K562 (cell line): ENCODE results near the gene CD40LG. TPM values are rescaled to one million over a fixed set of nuclear protein-coding genes. Genes with fewer than 3 reads are reported as not detected.

ENCODE experiments used
- ATAC-seq: fragments of 200-7000 bp; cut with Tn5 transposase; 3 replicates; pipeline ENCODE4 v1.9.1; 2020; ENCODE audit warnings: moderate library complexity
- BruUV-seq: library from RNA; stranded (reverse); fragments of 400-500 nt; replicated peaks from 2 replicates; lab custom pipeline; 2021; lab: Mats Ljungman, UMichigan
- CTCF ChIA-PET: fragments of 300-600 bp; formaldehyde crosslinking; extraction: SDS; loops from one replicate; lab custom pipeline; 2021; ENCODE audit warnings: low intra/inter-chr PET ratio; lab: Yijun Ruan, JAX
- POLR2A ChIA-PET: fragments of 300-600, 350-650 bp; sonication (Branson Sonifier 250); formaldehyde crosslinking; extraction: SDS; loops from one replicate; lab custom pipeline; 2021; ENCODE audit warnings: antibody characterized with exemption, inconsistent platforms; lab: Yijun Ruan, JAX
- DNase-seq, 4 experiments: peaks; one replicate each; pipeline versions ENCODE4 v3.0.0 to v3.0.0-alpha.2; 2011 to 2018; ENCODE audit warnings: low spot score in 3 of 4, mixed read lengths in 3 of 4; ENCODE audit errors: extremely low read depth in 1 of 4
- FAIRE-seq: peaks from 2 replicates; lab custom pipeline; 2011; peaks lifted over from hg19 to GRCh38; lab: Jason Lieb, UNC
- H2AFZ ChIP-seq: 2 replicates; pipeline ENCODE4 v1.6.0; 2011; ENCODE audit warnings: low read depth, low read length, control low read depth, inconsistent platforms
- H3K27ac ChIP-seq: fragments of 200-600 bp; 3 replicates; pipeline ENCODE4 v1.8.0; 2011; ENCODE audit warnings: low read depth, mild to moderate bottlenecking, control low read depth, inconsistent platforms, low read length, moderate library complexity, mixed read lengths; ENCODE audit errors: extremely low read depth
- H3K27me3 ChIP-seq, 2 experiments: fragments of 300-600 bp in 1 of 2; 2 replicates in 1 of 2; 3 replicates in 1 of 2; pipeline versions ENCODE4 v1.6.0 to v1.8.0; 2011; ENCODE audit warnings: inconsistent platforms in 2 of 2, low read length in 2 of 2, mild to moderate bottlenecking in 1 of 2, mixed read lengths in 1 of 2, moderate library complexity in 1 of 2; ENCODE audit not compliant: control insufficient read depth in 2 of 2, insufficient read depth in 2 of 2
- H3K36me3 ChIP-seq: fragments of 300-600 bp; 3 replicates; pipeline ENCODE4 v1.8.0; 2011; ENCODE audit warnings: mild to moderate bottlenecking, low read length, inconsistent platforms; ENCODE audit not compliant: control insufficient read depth, insufficient read depth
- H3K4me1 ChIP-seq, 2 experiments: fragments of 200-600 bp in 1 of 2; replicated peaks in 1 of 2; 2 replicates in 1 of 2; 3 replicates in 1 of 2; pipeline versions ENCODE4 v1.5.1 to v1.8.0; 2011; ENCODE audit warnings: inconsistent platforms in 2 of 2, low read length in 2 of 2, mild to moderate bottlenecking in 1 of 2, mixed read lengths in 1 of 2, moderate library complexity in 1 of 2; ENCODE audit not compliant: control insufficient read depth in 2 of 2, insufficient read depth in 2 of 2
- H3K4me2 ChIP-seq: 2 replicates; pipeline ENCODE4 v1.6.1; 2011; ENCODE audit warnings: low read length, control low read depth, inconsistent platforms, mixed read lengths; ENCODE audit not compliant: insufficient read depth
- H3K4me3 ChIP-seq: fragments of 200-600 bp; sonication (generic), shearing (Covaris generic); 2 replicates; pipeline ENCODE4 v1.5.1; 2016; ENCODE audit warnings: control low read depth, inconsistent platforms
- H3K79me2 ChIP-seq: fragments of 200-600 bp; 3 replicates; pipeline ENCODE4 v1.8.0; 2011; ENCODE audit warnings: low read length, inconsistent platforms; ENCODE audit not compliant: control insufficient read depth, insufficient read depth
- H3K9ac ChIP-seq, 2 experiments: 2 replicates each; pipeline versions ENCODE4 v1.6.0 to v1.6.1; 2011; ENCODE audit warnings: low read depth in 2 of 2, low read length in 2 of 2, control low read depth in 1 of 2, inconsistent platforms in 1 of 2, mild to moderate bottlenecking in 1 of 2, mixed read lengths in 1 of 2; ENCODE audit not compliant: insufficient read depth in 1 of 2
- H3K9me1 ChIP-seq: one replicate; pipeline ENCODE4 v1.6.0; 2011; ENCODE audit warnings: inconsistent platforms, mild to moderate bottlenecking, low read length, moderate library complexity; ENCODE audit not compliant: control insufficient read depth, insufficient read depth
- H3K9me3 ChIP-seq: replicated peaks from 2 replicates; pipeline ENCODE4 v1.5.1; 2011; ENCODE audit warnings: low read depth, low read length, inconsistent platforms; ENCODE audit not compliant: control insufficient read depth, insufficient read depth
- H4K20me1 ChIP-seq: replicated peaks from 2 replicates; pipeline ENCODE4 v1.6.1; 2011; ENCODE audit warnings: low read length, inconsistent platforms, mixed read lengths; ENCODE audit not compliant: control insufficient read depth, insufficient read depth
- DDX20 ChIP-seq: fragments of 450-650 bp; IDR thresholded peaks from 2 replicates; pipeline ENCODE4 v1.6.1; 2016; ENCODE audit warnings: missing genetic modification characterization, low read depth, mild to moderate bottlenecking, missing compliant biosample characterization, moderate library complexity
- DPF2 ChIP-seq: fragments of 450-650 bp; IDR thresholded peaks from 2 replicates; pipeline ENCODE4 v1.6.1; 2016
- IFI16 ChIP-seq: fragments of 250-450 bp; sonication (Bioruptor Pico); IDR thresholded peaks from 2 replicates; pipeline ENCODE4 v2.1.2; 2022; ENCODE audit warnings: mild to moderate bottlenecking, inconsistent platforms
- ILK ChIP-seq: fragments of 450-650 bp; IDR thresholded peaks from 2 replicates; pipeline ENCODE4 v1.6.1; 2016; ENCODE audit warnings: missing genetic modification characterization, low read depth, mild to moderate bottlenecking, missing compliant biosample characterization, moderate library complexity, borderline replicate concordance
- NFRKB ChIP-seq: fragments of 450-650 bp; IDR thresholded peaks from 2 replicates; pipeline ENCODE4 v1.6.1; 2016; ENCODE audit warnings: low read depth
- POLR2B ChIP-seq: fragments of 450-650 bp; IDR thresholded peaks from 2 replicates; pipeline ENCODE4 v1.6.1; 2018; ENCODE audit warnings: low read depth; ENCODE audit not compliant: partially characterized antibody
- RERE ChIP-seq: sonication (generic); formaldehyde crosslinking; IDR thresholded peaks from 2 replicates; pipeline ENCODE4 v1.8.0; 2023; ENCODE audit warnings: missing genetic modification reagents, mild to moderate bottlenecking, borderline replicate concordance
- TAF7 ChIP-seq: fragments of 450-650 bp; IDR thresholded peaks from 2 replicates; pipeline ENCODE4 v1.6.1; 2016; ENCODE audit warnings: missing genetic modification characterization, missing compliant biosample characterization
- ZNF239 ChIP-seq: fragments of 250-450 bp; sonication (Bioruptor Pico); IDR thresholded peaks from 2 replicates; pipeline ENCODE4 v1.4.0; 2020; ENCODE audit warnings: mild to moderate bottlenecking
- WGBS: fragments of 100-300 bp; shearing (Covaris generic); methylation state at CpG from one replicate; pipeline ENCODE4 v1.1.6; 2016; ENCODE audit warnings: low coverage, mixed read lengths; ENCODE audit not compliant: insufficient coverage; ENCODE audit errors: missing lambda C conversion rate; 5-methylcytosine and 5-hydroxymethylcytosine counted together
- in situ Hi-C: fragments of 300-500 bp; cut with MboI; formaldehyde crosslinking; loops from 4 replicates; pipeline ENCODE4 v1.15.0; 2018; ENCODE audit warnings: inconsistent platforms, mixed read lengths
- intact Hi-C: fragments of 100-400 bp; cut with micrococcal nuclease; formaldehyde crosslinking; loops from 2 replicates; pipeline ENCODE4 v1.14.2; 2022
- polyA plus RNA-seq, 8 experiments: library from polyadenylated mRNA; depleted of rRNA in 4 of 8; stranded (reverse) in 5 of 8; unstranded in 3 of 8; fragments of >200 nt; fragmentation: Nextera tagmentation in 2 of 8; fragmentation: Illumina TruSeq in 1 of 8; extraction: Ambion mirVana in 2 of 8; extraction: Trizol in 1 of 8; gene quantifications; 2 replicates each; pipeline versions ENCODE4 v1.2.1 to v1.2.3, GENCODE V29; 2011 to 2014; ENCODE audit warnings: inconsistent platforms in 1 of 8, missing spikeins in 1 of 8
- total RNA-seq, 7 experiments: library from RNA; depleted of rRNA in 6 of 7; stranded (reverse); fragments of >200 nt in 6 of 7; fragmentation: Illumina TruSeq in 2 of 7; extraction: Trizol in 2 of 7; gene quantifications; 2 replicates each; pipeline versions ENCODE4 v1.2.1 to v1.2.3, GENCODE V29; 2011 to 2021; ENCODE audit warnings: low replicate concordance in 1 of 7
- TF ChIP-seq, protein P1 (sequence below): sonication (generic); formaldehyde crosslinking; IDR thresholded peaks from 2 replicates; pipeline ENCODE4 v1.8.0; 2022; ENCODE audit warnings: missing genetic modification reagents, mild to moderate bottlenecking, moderate library complexity, borderline replicate concordance
- TF ChIP-seq, protein P2 (sequence below): fragments of 250-450 bp; sonication (Bioruptor Pico); IDR thresholded peaks from 2 replicates; pipeline ENCODE4 v1.5.0; 2021; ENCODE audit warnings: mild to moderate bottlenecking, moderate library complexity

CD40LG gene
- total and polyA plus RNA-seq, 9 of the 15 experiments (the other 6 are each of a cell fraction or from before 2014, with no cell fraction given), result 0.11 TPM; not detected in 8

DNA sequence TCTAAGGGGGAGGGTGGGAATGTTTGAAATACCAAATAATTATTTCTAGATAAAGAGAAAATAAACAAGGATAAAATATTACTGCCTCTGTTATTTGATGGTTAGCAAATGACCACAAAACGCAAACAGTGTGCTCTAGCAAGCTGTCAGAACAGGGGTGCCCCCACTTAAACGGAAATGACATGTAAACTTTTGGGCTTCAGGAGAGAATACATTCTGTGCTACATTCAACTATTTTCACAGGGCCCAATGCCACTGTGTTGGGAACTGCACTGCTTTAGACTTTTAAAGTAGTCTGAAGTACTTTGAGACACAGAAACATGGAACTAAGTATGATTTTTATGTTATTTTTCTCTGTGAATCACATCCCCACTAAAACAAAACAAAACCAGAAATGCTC lies 14.1 kb downstream of the CD40LG start:
- ATAC-seq (no peak), DNase-seq (no peak), FAIRE-seq (no peak)
- intact Hi-C loops (no loop called here), in situ Hi-C loops (no loop called here)
- Histone ChIP-seq H3K36me3 (no peaks in the 10 kb centered on the region), H3K27me3 (peaks cover 9 to 10% of the 10 kb centered on the region in 2 experiments; a peak in 3 of 5 replicates), H3K4me2 (no peak overlapping the region), H3K9me3 (no peaks in the 10 kb centered on the region), H3K9ac (no peak overlapping the region), H2AFZ (no peak overlapping the region), H3K27ac (no peak overlapping the region), H3K4me1 (no peaks in the 10 kb centered on the region), H3K4me3 (no peak overlapping the region)
- CTCF ChIA-PET, result no interaction called here
- BruUV-seq, result no TSS peak
- no peak for TF ChIP-seq DPF2
- no peak for TF ChIP-seq ZNF239 (CRISPR knock-in tag)
- no peak for TF ChIP-seq IFI16 (CRISPR knock-in tag)
- TF ChIP-seq POLR2B, result no peak
- no peak for TF ChIP-seq NFRKB
- TF ChIP-seq, protein P1, sequence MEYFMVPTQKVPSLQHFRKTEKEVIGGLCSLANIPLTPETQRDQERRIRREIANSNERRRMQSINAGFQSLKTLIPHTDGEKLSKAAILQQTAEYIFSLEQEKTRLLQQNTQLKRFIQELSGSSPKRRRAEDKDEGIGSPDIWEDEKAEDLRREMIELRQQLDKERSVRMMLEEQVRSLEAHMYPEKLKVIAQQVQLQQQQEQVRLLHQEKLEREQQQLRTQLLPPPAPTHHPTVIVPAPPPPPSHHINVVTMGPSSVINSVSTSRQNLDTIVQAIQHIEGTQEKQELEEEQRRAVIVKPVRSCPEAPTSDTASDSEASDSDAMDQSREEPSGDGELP (CRISPR knock-in tag), result no peak
- TF ChIP-seq TAF7, result no peak
- TF ChIP-seq DDX20, result no peak
- TF ChIP-seq, protein P2, sequence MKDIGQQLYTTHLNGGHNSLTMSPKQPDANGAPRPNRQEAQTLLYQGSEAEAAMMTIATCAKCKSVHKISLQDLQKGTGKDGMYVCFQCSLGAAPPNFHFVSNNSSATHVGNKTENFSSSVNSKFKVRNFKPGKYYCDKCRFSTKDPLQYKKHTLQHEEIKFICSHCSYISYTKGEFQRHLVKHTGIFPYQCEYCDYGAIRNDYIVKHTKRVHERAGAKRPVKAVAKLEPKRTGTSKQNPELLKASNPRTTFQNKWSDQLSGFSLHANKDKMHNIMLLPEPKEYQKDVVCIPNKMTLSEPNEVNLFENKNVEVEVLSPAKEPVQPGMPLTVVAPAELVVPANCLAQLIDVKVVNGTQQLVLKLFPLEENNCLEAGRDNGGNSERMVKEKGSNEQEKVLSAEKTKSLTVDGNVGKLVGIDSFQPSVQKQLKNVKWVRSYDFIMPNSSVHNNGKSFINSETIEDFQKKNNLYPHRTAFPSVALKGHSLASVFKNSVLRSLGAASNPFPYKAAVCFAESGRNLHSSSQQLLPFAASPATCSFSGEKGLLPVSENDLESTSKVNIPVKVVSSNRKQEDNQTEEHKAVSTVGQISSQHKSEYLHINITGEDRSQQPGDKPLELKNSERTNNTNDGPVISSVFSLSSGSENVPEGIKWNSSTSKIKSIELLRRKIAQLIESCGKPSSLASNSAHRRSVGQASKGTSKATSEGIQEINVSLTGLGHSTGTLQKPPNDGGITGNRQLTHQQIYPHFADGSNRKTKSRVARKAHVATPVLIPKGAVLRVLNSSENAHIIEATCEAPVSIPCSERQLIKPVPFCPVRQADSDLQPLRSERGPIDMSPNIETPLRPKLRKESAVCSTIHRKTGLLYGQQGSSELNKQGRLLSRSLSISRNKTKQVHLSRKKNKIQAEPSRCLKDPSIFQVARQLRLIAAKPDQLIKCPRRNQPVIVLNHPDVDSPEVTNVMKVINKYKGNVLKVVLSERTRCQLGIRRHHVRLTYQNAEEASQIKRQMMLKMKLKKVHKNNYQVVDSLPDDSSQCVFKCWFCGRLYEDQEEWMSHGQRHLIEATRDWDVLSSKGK, result no peak
- TF ChIP-seq ILK (tag), result no peak
- TF ChIP-seq RERE, result no peak
- TF ChIP-seq, all 486 proteins: peak for 0
- 0% methylated on average over 2 of the region's 2 CpGs for WGBS
- POLR2A ChIA-PET, result no interaction called here
- no peaks in the 10 kb centered on the region for H4K20me1 ChIP-seq
- H3K9me1 ChIP-seq, result no peaks in the 10 kb centered on the region
- no peaks in the 10 kb centered on the region for H3K79me2 ChIP-seq
